SK-N-SH treated with all-trans-retinoic acid at 6 μM for 48 hours (cell line): ENCODE data around the gene DLL4.

Experiments
- ATAC-seq: fragments of 200-7000 bp; cut with Tn5 transposase; 3 replicates; pipeline ENCODE4 v1.9.1; 2020; ENCODE audit warnings: mild to moderate bottlenecking, moderate library complexity
- ARNTL ChIP-seq: fragments of 450-650 bp; formaldehyde crosslinking; IDR thresholded peaks from 2 replicates; pipeline ENCODE4 v1.5.0; 2020; ENCODE audit warnings: low read depth, mild to moderate bottlenecking, moderate library complexity, borderline replicate concordance
- BACH2 ChIP-seq: fragments of 250-450 bp; sonication (Bioruptor Pico); IDR thresholded peaks from 2 replicates; pipeline ENCODE4 v1.9.0; 2021; ENCODE audit warnings: mild to moderate bottlenecking, borderline replicate concordance
- CREB5 ChIP-seq: fragments of 250-450 bp; sonication (Bioruptor Pico); IDR thresholded peaks from 2 replicates; pipeline ENCODE4 v1.5.1; 2020; ENCODE audit warnings: low read depth, mild to moderate bottlenecking, moderate library complexity
- CSDC2 ChIP-seq: fragments of 250-450 bp; sonication (Bioruptor Pico); IDR thresholded peaks from 2 replicates; pipeline ENCODE4 v1.5.0; 2020; ENCODE audit warnings: mild to moderate bottlenecking, moderate library complexity
- ESRRG ChIP-seq: fragments of 250-450 bp; sonication (Bioruptor Pico); IDR thresholded peaks from 2 replicates; pipeline ENCODE4 v1.6.1; 2021; ENCODE audit warnings: mild to moderate bottlenecking
- GLIS3 ChIP-seq: fragments of 250-450 bp; sonication (Bioruptor Pico); IDR thresholded peaks from 2 replicates; pipeline ENCODE4 v1.5.0; 2020; ENCODE audit warnings: mild to moderate bottlenecking, moderate library complexity
- ISL1 ChIP-seq: fragments of 250-450 bp; sonication (Bioruptor Pico); IDR thresholded peaks from 2 replicates; pipeline ENCODE4 v2.1.2; 2022; ENCODE audit warnings: mild to moderate bottlenecking, moderate library complexity
- OSR1 ChIP-seq: fragments of 250-450 bp; sonication (Bioruptor Pico); IDR thresholded peaks from 2 replicates; pipeline ENCODE4 v1.8.0; 2022; ENCODE audit warnings: moderate library complexity, mild to moderate bottlenecking, inconsistent platforms
- PPARA ChIP-seq: fragments of 250-450 bp; sonication (Bioruptor Pico); IDR thresholded peaks from 2 replicates; pipeline ENCODE4 v1.5.0; 2020; ENCODE audit warnings: mild to moderate bottlenecking, borderline replicate concordance
- RARB ChIP-seq: fragments of 250-450 bp; sonication (Bioruptor Pico); IDR thresholded peaks from 2 replicates; pipeline ENCODE4 v1.8.0; 2021; ENCODE audit warnings: mild to moderate bottlenecking, moderate library complexity
- SNAI2 ChIP-seq: fragments of 250-450 bp; sonication (Bioruptor Pico); IDR thresholded peaks from 2 replicates; pipeline ENCODE4 v1.5.0; 2020; ENCODE audit warnings: mild to moderate bottlenecking, moderate library complexity
- TCF4 ChIP-seq: fragments of 250-450 bp; sonication (Bioruptor Pico); IDR thresholded peaks from 2 replicates; pipeline ENCODE4 v1.8.0; 2021; ENCODE audit warnings: mild to moderate bottlenecking, moderate library complexity, borderline replicate concordance
- TSHZ2 ChIP-seq: fragments of 250-450 bp; sonication (Bioruptor Pico); IDR thresholded peaks from 2 replicates; pipeline ENCODE4 v1.5.0; 2020; ENCODE audit warnings: mild to moderate bottlenecking, moderate library complexity
- ZFP3 ChIP-seq: fragments of 250-450 bp; sonication (Bioruptor Pico); IDR thresholded peaks from 2 replicates; pipeline ENCODE4 v1.5.0; 2020; ENCODE audit warnings: mild to moderate bottlenecking, moderate library complexity
- ZNF565 ChIP-seq: fragments of 450-650 bp; formaldehyde crosslinking; conservative IDR thresholded peaks from 2 replicates; pipeline ENCODE4 v1.5.0; 2020; ENCODE audit warnings: low read depth, mild to moderate bottlenecking, moderate library complexity
- ZNF8 ChIP-seq: fragments of 450-650 bp; formaldehyde crosslinking; IDR thresholded peaks from 2 replicates; pipeline ENCODE4 v1.5.0; 2020; ENCODE audit warnings: mild to moderate bottlenecking, moderate library complexity
- TF ChIP-seq, protein P1 (sequence below): fragments of 250-450 bp; sonication (Bioruptor Pico); IDR thresholded peaks from 2 replicates; pipeline ENCODE4 v1.8.0; 2021; ENCODE audit warnings: low read depth, mild to moderate bottlenecking, moderate library complexity, borderline replicate concordance
- TF ChIP-seq, protein P2 (sequence below): fragments of 250-450 bp; sonication (Bioruptor Pico); IDR thresholded peaks from 2 replicates; pipeline ENCODE4 v1.5.1; 2021; ENCODE audit warnings: mild to moderate bottlenecking, moderate library complexity
- TF ChIP-seq, protein P3 (sequence below): fragments of 250-450 bp; sonication (Bioruptor Pico); IDR thresholded peaks from 2 replicates; pipeline ENCODE4 v1.8.0; 2020; ENCODE audit warnings: mild to moderate bottlenecking, moderate library complexity, borderline replicate concordance

The DLL4 gene

GRCh38 chr15:40889112-40889511 is 40.0 kb upstream of the DLL4 start (continued):
- TF ChIP-seq, protein P1, sequence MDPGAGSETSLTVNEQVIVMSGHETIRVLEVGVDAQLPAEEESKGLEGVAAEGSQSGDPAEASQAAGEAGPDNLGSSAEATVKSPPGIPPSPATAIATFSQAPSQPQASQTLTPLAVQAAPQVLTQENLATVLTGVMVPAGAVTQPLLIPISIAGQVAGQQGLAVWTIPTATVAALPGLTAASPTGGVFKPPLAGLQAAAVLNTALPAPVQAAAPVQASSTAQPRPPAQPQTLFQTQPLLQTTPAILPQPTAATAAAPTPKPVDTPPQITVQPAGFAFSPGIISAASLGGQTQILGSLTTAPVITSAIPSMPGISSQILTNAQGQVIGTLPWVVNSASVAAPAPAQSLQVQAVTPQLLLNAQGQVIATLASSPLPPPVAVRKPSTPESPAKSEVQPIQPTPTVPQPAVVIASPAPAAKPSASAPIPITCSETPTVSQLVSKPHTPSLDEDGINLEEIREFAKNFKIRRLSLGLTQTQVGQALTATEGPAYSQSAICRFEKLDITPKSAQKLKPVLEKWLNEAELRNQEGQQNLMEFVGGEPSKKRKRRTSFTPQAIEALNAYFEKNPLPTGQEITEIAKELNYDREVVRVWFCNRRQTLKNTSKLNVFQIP (CRISPR knock-in tag): no peak
- TF ChIP-seq OSR1 (CRISPR knock-in tag): no peak
- TF ChIP-seq PPARA (CRISPR knock-in tag): no peak
- TF ChIP-seq, protein P2, sequence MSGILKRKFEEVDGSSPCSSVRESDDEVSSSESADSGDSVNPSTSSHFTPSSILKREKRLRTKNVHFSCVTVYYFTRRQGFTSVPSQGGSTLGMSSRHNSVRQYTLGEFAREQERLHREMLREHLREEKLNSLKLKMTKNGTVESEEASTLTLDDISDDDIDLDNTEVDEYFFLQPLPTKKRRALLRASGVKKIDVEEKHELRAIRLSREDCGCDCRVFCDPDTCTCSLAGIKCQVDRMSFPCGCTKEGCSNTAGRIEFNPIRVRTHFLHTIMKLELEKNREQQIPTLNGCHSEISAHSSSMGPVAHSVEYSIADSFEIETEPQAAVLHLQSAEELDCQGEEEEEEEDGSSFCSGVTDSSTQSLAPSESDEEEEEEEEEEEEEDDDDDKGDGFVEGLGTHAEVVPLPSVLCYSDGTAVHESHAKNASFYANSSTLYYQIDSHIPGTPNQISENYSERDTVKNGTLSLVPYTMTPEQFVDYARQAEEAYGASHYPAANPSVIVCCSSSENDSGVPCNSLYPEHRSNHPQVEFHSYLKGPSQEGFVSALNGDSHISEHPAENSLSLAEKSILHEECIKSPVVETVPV (CRISPR knock-in tag): no peak
- no peak for TF ChIP-seq GLIS3 (CRISPR knock-in tag)
- no peak for TF ChIP-seq ISL1 (CRISPR knock-in tag)

DNA sequence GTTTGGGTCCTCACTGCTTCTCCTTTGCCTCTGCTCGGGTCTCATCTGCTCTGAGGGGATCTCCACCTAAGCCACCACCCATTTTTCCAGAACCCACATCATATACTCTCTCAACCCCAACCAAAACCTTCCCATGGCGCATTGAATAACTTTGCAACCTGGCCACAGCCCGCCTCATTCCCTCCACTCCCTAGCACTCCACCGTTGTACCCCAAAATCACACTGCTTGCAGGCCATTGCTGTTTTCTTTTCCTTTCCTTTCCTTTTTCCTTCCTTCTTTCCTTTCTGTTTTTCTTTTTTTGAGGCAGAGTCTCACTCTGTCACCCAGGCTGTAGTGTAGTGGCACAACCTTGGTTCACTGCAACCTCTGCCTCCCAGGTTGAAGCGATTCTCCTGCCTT is 38.0 kb upstream of the DLL4 start:
- no peak for ATAC-seq
- no peak for TF ChIP-seq TSHZ2 (CRISPR knock-in tag)
- TF ChIP-seq, protein P1 (CRISPR knock-in tag): no peak
- no peak for TF ChIP-seq SNAI2
- no peak for TF ChIP-seq ISL1 (CRISPR knock-in tag)
- TF ChIP-seq, protein P2 (CRISPR knock-in tag): no peak
- TF ChIP-seq ZNF8 (CRISPR knock-in tag): no peak
- no peak for TF ChIP-seq TCF4 (CRISPR knock-in tag)
- no peak for TF ChIP-seq ESRRG
- TF ChIP-seq CSDC2 (CRISPR knock-in tag): no peak
- no peak for TF ChIP-seq BACH2
- no peak for TF ChIP-seq ZNF565 (CRISPR knock-in tag)
- no peak for TF ChIP-seq PPARA (CRISPR knock-in tag)
- no peak for TF ChIP-seq CREB5 (CRISPR knock-in tag)
- no peak for TF ChIP-seq RARB (CRISPR knock-in tag)
- no peak for TF ChIP-seq GLIS3 (CRISPR knock-in tag)
- TF ChIP-seq, all 23 proteins: peak for 0

- ATAC-seq: peak; percentile 49
- TF ChIP-seq ARNTL (CRISPR knock-in tag) (no peak), SNAI2 (no peak), ZFP3 (CRISPR knock-in tag) (no peak), CREB5 (CRISPR knock-in tag) (no peak), TCF4 (CRISPR knock-in tag) (no peak)
- TF ChIP-seq, protein P2 (CRISPR knock-in tag): no peak
- TF ChIP-seq, protein P3, sequence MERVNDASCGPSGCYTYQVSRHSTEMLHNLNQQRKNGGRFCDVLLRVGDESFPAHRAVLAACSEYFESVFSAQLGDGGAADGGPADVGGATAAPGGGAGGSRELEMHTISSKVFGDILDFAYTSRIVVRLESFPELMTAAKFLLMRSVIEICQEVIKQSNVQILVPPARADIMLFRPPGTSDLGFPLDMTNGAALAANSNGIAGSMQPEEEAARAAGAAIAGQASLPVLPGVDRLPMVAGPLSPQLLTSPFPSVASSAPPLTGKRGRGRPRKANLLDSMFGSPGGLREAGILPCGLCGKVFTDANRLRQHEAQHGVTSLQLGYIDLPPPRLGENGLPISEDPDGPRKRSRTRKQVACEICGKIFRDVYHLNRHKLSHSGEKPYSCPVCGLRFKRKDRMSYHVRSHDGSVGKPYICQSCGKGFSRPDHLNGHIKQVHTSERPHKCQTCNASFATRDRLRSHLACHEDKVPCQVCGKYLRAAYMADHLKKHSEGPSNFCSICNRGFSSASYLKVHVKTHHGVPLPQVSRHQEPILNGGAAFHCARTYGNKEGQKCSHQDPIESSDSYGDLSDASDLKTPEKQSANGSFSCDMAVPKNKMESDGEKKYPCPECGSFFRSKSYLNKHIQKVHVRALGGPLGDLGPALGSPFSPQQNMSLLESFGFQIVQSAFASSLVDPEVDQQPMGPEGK (CRISPR knock-in tag): no peak
Measured at GRCh38 chr15:40891810-40892446, 37.2 kb upstream of the DLL4 start.
